GM18511 (cell line): ENCODE results near the gene MYO18A.

ENCODE experiments used
- ATAC-seq: cut with Tn5 transposase; IDR thresholded peaks from one replicate; pipeline ENCODE4 v1.9.1; 2021; ENCODE audit warnings: mild to moderate bottlenecking, moderate library complexity; ENCODE audit not compliant: unreplicated experiment

Gene MYO18A

DNA sequence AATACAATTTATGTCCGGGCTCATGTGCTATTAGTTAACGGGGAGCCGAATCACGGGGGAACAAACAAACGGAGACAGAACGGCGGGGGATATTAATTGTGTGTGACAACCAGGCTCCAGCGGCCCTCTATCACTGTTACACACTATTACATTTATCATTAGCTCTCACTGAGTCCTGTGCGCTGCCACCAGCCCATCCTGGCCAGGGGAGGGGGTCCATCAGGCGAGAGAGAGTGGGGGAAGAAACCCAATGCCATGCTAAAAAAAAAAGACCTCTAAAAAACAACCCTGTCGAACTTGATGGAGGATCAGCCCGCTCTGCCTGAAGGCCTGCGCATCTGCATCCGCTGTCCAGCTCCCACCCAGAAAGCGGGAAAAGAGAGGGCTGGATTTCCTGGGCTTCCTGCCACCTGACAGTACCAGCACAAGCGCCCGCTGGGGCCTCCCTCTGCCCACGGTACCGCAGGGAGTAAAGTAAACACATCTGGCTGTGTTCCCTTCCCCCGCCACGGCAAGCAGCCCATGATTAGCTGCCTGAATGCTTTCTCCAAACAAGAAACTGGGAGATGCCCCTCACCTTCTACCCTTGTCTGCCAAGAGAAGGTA, 95.6 kb downstream of the MYO18A start:
- ATAC-seq: no peak

DNA sequence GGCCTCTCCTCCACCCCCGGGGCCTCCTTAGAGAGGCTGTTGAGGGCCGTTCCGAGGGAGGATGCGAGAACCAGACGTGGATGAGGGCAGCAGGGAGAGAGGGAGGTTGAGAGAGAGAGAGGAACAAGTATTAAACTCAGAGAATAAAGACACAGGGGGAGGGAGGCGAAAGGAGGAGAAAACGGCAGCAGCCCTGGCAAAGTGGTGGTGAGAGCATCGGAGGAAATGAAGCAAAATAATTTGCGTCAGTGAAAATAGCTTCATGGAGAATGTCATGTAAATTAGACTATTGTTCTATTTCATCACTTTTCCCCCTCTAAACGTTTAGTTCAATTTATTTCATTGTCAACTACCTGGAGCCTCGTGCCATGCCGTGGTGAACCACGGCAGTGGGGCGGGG, 99.2 kb downstream of the MYO18A start:
- no peak for ATAC-seq

DNA sequence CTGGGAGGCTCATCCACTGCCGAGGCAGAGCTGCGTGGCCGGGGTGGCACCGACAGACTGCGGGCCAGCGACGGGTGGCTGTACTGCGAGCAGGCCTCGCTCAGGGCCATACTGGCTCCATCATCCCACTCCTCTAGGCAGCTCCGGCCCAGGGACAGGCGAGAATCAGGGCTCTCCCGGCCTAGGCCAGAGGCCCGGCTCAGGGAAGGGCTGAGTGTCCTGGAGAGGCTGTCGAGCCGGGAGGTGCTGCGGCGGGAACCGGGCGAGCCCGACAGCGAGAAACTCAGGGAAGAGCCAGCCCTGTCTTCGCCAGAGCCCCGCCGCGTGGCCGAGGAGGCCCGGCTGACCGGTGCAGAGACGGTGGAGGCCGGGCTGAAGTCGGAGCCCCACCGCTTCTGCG, 99.9 kb downstream of the MYO18A start:
- ATAC-seq: no peak

DNA sequence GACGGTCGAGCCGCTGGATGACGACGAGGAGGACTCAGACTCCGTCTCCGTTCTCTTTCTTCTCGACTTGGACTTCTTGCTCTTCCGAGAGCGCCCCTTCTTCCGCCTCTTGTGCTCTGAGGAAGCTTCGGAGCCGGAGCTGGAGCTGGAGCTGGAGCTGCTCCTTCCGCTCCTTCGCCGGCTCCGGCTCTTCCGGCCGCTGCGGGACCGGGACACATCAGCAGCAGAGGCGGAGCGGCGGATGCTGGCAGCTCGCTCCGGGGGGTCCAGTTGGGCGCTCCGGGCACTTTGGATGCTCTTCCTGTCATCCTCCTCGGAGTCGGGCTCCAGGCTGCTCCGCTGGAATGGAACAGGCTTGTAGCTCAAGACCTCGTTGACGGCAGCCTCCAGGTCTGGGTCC, 100.3 kb downstream of the MYO18A start:
- no peak for ATAC-seq

DNA sequence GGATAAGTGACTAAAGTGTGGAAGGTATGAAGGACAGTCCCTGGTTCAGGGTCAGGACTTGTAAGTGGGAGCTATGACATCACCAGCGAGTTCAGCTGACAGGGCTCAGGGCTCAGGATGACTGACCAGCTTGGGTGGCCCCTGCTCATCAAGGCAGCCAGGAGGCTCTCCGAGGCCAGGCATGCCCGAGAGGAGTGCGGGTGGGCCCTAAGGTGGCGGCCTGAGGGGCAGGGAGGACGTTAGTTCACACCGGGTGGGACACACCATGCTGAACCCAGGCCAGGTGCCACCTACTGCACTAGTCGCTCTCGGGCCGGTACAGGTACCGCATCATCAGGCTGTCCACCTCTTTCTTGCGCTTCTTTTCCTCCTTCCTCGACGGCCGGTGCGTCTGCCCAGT, 100.8 kb downstream of the MYO18A start:
- no peak for ATAC-seq

DNA sequence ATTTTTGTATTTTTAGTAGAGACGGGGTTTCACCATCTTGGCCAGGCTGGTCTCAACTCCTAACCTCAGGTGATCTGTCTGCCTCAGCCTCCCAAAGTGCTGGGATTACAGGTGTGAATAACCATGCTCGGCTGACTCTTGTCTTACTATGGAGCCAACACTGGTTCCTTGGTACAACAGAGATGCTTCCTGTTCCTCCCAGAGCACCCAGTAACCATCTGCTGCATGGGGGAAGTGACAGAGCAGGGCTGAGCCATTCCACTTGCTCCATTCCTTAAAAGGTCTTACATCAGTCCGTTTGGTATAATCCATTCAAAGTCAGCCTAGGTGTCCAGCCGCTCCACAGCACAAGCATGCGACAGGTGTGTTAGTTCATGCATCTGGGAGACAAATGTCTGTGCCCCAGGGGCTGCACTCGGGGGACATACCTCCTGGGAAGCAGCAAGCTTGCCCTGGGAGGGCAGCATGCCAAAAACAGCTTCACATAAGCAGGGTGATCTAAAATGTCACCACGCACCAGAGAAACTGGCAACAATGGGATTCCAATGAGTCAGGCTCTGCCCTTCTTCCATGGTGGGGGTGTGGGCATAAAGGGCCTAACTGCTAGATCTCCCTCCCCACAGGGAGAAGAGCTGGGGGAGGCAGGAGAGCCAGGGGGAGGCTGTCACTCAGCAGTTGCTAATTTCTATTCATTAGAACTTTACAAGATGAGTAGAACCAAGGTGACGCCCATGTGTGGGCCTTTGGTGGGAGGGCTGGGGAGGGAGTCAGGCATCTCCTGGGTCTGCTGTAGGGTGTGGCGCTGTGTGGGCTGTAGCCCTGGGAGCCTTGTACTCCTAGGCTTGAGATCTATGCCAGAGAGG, 101.8 kb downstream of the MYO18A start:
- no peak for ATAC-seq

DNA sequence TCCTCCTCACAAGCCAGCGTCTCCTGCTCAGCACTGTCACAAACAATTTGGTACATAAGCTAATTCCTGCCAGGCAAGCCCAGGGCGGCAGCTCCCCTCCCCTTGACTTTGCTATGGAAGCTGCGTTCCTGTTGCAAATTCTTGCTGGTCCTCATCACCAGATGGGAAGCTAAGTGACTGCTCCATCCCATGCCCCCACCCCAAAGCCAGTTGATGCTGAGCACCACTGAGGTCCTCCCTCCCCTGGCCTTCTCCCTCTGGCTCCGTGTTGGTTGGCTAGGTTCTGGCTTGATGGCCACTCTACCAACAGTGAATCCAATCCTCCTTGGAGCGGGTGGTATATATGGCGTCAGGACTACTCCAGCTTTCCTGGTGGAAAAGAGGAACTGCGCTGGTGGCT, 102.9 kb downstream of the MYO18A start:
- no peak for ATAC-seq

DNA sequence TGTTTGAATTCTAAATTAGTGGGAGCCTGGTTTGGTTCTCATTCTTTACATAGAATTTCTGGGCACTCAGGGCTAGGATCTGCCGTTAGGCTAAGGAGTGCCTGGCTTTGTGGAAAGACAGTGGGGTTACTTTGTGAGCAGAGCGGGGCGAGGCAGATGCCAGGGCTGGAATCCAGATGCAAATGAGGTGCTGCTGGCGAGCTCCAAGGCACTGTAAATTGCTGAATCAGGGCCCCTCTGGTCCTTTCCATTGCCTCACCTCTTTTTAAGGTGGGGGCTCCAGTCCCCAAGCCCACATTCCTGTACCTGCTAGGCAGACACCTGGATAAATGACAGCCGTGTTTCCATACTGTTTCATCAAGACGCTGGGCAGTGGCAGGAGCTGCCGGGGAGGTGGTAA, 103.5 kb downstream of the MYO18A start:
- no peak for ATAC-seq

DNA sequence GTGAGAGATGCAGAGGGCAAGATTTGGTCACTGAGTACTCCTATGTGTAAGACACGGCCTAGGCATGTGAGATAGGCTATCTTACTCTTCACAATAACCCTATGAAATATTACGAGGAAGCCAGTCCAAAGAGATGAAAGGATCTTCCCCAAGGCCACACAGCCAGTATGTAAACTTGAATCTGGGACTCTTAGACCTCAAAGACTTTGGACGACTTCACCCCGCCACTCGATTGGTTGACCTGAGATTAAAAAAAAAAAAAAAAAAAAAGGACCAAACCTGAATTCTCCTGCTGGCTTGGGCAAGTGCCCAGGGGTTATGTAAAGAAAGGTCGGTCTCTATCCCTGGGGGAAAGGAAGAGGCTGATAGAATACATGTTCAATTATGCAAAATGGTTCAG, 104.1 kb downstream of the MYO18A start:
- ATAC-seq: no peak

DNA sequence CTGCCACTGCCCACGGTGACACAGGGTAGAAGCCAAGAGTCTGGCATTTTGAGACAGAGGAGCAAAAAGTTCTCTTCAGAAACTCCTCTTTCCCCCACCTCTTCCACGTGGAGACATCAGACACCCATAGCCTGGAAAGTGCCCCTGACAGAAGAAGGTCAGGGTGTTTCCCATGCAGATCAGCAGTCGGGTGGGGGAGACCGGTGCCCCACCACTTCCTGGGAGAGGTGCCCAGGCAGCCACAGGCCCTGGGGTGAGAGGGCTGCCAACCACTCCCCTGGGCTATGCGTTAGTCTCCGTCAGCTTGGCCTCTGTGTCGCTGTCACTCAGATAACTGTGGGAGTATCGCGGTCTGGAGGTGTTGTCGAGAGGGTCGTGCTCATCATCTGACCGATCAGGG, 105.7 kb downstream of the MYO18A start:
- ATAC-seq: no peak

DNA sequence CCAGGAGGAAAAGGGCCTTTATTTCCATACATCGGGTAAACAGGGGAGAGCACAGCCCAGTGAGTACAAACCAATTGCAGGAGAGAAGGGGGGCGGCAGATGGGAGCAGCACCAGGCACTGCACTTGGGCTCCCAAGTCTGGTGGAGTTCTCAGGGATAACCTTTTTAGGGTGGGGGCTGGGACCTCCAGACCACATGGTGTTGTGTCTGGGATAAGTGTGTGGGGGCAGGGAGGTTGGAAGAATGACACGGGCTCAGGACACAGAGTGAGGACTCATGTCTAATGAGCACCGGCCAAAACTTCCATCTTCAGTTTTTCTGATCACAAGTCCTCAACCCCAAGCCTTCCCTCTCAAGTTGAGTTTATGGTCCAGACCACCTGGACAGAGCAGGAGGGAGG, 106.7 kb downstream of the MYO18A start:
- no peak for ATAC-seq

DNA sequence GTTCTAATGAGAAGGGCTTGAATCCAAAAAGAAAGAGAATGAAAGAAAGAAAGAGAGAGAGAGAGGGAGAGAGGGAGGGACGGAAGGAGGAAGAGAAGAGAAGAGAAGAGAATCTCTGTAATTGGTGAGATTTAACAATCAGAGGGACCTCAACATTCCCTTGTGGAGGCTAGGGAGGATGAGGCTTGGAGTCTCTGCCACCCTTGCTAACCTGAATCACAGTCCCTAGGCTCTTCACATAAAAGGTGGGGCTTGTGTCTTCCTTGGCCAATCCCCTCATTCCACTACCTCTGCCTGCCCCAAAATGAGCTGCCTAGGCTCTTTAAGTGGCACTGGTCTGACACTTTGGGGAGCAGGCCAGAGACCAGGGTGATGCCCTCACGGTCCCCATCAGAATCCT, 107.2 kb downstream of the MYO18A start:
- no peak for ATAC-seq

DNA sequence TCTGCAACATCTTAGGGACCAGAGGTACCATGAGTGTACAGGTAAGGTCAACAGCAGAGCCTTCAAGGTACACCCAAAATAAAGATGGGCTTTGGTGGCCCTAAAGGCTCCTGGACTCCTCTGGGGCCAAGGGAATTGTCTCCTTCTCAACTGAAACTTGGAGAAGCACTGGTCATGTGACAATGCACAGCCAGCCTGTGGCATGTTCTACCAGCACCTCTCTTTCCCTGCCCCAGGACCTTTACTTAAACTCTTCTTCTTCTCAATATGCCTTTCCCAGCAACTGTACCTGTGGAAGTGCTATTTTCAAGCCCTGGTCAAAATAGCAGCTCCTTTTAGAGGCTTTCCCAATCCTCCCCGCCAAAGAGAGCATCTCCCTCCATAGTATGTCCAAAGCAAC, 108.9 kb downstream of the MYO18A start:
- ATAC-seq: no peak

DNA sequence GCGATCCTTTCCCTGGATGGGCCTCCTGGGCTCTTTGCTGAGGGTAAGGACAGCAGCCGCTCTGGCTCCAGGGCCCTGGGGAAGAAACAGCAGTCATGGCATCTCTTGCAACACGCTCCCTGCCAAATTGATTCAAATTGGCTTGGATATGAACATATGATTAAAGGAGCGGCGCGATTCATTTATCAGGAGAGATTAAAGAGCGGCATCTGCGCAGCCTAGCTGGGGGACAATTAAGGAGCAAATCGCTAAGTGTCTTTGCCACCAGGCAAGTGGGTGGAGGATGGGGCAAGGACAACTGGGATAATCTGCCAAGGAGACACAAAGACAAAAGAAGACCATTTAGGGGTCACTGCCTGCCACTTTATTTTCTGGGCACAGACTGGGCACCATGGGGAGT, 109.4 kb downstream of the MYO18A start:
- no peak for ATAC-seq

DNA sequence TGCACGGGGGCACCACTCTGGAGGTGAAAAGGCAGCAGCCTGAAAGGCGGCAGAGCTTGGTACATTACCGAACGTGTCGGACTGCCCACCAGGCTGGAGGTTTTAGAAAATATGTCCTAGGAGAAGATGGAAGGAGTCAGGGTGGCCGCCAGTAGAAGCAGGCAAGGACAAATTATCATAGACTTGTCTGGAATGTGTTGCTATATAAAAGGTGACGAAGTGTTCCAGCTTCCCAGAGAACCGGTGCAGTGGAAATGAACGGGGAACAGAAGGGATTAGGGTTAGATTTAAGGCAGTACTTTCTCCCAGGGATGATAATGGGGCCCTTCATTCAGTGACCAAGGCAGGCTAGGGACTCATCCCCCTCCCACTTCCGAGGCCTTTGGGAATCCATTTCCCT, 109.9 kb downstream of the MYO18A start:
- ATAC-seq: no peak

DNA sequence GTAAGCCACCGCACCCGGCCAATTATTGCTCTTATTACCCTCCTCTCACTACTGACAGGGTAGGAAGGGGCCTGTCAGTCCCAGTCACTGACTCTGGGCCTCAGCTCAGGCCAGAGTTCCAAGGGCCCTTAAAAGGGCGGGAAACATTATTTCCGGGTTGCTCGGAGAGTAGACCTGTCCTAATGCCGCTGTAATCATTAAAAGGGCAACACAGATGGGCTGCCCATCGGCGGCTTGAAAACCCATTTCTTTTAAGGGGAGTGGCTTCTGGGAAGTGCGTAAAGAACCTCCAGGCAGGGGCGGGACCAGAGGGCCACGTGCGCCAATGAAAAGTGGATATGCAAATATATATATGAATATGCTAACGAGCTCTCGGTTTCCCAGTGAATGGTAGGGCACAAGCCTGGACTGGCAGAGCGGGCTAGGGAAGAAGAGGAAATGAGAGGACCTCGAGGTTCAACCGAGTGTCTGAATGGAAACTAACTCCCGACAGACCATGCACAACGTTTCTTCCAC, 110.6 kb downstream of the MYO18A start:
- ATAC-seq: no peak

DNA sequence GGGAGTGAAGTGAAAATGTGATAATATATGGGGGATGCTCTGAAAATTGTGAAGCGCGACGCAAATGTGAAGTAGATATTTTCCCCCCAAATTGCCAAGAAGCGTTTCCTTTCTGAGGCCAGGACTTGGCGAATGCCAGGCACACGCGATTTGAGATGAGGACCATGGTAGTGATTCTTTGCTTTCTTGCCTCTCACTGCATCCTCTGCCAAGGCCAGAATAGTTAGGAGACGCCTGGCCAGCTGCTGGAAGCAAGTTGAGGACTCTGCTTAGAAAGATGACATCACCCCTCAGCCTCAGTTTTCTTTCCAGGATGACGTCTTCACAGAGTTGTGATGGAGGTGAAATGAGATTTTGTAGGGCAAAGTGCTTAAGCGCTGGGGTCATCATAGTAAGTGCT, 111.4 kb downstream of the MYO18A start:
- ATAC-seq: no peak

DNA sequence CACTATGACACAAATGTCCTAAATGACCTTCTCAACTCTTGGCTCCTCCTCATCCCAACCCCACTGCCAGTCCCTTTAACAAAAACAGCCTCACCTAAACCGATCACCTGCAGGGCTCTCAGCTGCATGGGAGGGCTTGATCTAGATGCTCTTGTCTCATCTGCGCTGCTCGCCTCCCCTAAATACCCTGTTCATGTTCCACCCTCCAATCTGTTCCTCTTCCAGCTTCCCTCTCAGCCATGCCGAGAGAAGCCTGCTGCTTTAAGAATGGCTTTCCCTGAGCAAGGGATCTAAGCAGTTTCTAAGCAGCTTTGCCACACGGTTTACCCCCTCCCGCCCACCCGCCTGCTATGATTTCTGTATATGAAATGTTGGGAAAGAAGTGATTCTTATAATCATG, 113.6 kb downstream of the MYO18A start:
- no peak for ATAC-seq

DNA sequence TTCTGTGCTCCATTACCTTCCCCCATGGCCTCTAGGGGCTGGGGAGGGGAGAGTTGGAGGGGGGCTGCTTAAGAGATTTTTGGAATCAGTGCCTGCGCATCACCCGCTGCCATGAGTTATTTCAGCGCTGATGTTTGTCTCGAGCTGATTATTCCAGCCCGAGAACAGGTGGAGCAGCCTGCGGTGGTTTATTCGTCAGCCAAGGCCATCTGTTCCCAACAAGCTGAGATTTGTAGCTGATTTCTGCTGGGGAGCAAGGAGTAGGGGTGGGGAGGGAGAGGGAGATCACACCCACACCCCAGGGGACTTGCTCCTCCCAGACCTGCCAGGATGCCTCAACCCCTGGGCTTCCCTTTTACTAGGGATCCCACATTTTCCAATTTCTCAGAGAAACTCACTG, 114.2 kb downstream of the MYO18A start:
- ATAC-seq: no peak

DNA sequence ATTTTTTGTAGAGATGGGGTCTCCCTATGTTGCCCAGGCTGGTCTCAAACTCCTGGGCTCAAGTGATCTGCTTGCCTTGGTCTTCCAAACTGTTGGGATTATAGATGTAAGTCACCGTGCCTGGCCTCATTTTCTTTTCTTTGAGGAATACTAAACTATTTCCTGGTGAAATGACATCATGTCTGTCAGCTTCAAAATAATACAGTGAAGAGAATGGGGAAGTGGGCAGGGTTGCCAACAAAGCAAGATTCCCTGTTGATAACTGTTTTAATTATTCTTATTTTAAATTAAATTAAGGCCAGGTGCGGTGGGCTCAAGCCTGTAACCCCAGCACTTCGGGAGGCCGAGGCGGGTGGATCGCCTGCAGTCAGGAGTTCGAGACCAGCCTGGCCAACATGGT, 116.2 kb downstream of the MYO18A start:
- ATAC-seq: no peak

DNA sequence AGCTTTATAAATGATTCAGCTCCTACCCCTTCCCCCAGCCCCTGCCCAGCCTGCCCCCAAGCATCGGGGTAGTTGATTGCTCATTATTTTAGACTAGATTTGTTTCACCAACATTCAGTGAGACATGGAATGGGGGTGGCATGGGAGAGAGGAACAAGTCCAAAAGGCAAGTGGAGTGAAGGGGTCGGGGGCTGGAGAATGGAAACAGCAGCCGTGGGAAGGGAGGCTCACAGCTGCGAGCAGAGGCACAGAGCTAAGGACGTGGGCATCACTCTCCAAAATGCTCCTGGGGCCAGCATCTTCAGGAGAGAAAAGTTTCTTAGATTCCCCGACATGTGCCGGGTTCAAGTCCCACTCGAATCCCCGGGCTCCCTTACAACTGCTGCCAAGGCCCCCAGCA, 118.0 kb downstream of the MYO18A start:
- ATAC-seq: no peak

DNA sequence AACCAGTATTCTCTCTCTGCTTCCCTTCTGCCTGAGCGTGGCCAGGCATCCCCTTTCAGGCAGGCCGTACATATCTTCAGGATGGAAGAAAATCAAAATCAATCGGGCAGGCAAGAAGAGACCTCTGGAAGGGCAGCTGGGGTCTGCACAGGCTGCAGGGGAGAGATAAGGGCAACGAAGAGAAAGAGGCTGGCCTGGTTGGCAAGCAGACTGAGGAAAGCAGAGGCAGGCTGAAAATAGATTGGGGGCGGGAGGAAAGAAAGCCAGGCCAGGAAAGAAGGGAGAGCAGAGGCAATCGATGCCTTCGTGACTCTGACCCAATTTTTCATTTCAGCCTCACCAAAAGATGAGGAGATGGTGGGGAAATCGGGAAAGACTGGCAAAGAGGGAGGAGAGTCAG, 119.2 kb downstream of the MYO18A start:
- no peak for ATAC-seq

DNA sequence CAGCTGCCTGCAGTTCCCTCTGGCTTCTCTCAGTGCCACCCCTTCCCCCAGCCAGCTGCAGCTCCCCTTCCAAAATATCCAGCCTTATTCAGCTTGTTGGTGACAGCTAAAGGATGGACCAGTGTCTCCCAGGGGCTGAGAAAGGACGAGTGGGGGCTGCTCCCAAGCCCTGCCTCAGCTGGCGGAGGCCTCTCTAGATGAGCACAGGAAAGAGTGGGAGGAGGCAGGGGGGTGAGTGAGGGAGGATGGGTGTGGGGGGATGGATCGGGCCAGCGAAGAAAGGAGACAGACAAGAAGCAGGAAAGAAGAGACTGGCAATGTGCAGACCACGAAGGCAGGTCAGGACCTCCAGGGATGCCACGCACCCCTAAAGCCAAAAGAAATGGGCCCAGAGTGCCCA, 119.7 kb downstream of the MYO18A start:
- no peak for ATAC-seq
